ENCODE data around the gene AGBL5.

AGBL5 gene

GRCh38 chr2:27083410-27084296 lies 32.2 kb downstream of the AGBL5 start:
- H3K27ac ChIP-seq = no peak overlapping the region
- TF ChIP-seq, protein P1, sequence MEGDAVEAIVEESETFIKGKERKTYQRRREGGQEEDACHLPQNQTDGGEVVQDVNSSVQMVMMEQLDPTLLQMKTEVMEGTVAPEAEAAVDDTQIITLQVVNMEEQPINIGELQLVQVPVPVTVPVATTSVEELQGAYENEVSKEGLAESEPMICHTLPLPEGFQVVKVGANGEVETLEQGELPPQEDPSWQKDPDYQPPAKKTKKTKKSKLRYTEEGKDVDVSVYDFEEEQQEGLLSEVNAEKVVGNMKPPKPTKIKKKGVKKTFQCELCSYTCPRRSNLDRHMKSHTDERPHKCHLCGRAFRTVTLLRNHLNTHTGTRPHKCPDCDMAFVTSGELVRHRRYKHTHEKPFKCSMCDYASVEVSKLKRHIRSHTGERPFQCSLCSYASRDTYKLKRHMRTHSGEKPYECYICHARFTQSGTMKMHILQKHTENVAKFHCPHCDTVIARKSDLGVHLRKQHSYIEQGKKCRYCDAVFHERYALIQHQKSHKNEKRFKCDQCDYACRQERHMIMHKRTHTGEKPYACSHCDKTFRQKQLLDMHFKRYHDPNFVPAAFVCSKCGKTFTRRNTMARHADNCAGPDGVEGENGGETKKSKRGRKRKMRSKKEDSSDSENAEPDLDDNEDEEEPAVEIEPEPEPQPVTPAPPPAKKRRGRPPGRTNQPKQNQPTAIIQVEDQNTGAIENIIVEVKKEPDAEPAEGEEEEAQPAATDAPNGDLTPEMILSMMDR (IDR thresholded peaks at IDR 0.05) = no peak
- no peak for TF ChIP-seq ZFX (IDR thresholded peaks at IDR 0.05; ENCODE audit: borderline replicate concordance)

- peak overlapping the region; percentile 79; the same call in 1 of the 2 replicates for H3K27ac ChIP-seq
- TF ChIP-seq, protein P1 (IDR thresholded peaks at IDR 0.05) = no peak
- TF ChIP-seq ZFX (IDR thresholded peaks at IDR 0.05; ENCODE audit: borderline replicate concordance) = no peak
Observed at GRCh38 chr2:27084297-27085061, 33.0 kb downstream of the AGBL5 start.

- H3K27ac ChIP-seq = peak overlapping the region; percentile 79
- TF ChIP-seq, protein P1 (IDR thresholded peaks at IDR 0.05) = peak; percentile 60; the same call in 1 of the 2 replicates
- TF ChIP-seq ZFX (IDR thresholded peaks at IDR 0.05; ENCODE audit: borderline replicate concordance) = no peak
Observed at GRCh38 chr2:27085062-27085672, 33.7 kb downstream of the AGBL5 start.

GRCh38 chr2:27085673-27086089 lies 34.2 kb downstream of the AGBL5 start:
- peak overlapping the region; percentile 79 for H3K27ac ChIP-seq
- TF ChIP-seq, protein P1 (IDR thresholded peaks at IDR 0.05) = no peak; the same call in 1 of the 2 replicates
- no peak for TF ChIP-seq ZFX (IDR thresholded peaks at IDR 0.05; ENCODE audit: borderline replicate concordance)

DNA sequence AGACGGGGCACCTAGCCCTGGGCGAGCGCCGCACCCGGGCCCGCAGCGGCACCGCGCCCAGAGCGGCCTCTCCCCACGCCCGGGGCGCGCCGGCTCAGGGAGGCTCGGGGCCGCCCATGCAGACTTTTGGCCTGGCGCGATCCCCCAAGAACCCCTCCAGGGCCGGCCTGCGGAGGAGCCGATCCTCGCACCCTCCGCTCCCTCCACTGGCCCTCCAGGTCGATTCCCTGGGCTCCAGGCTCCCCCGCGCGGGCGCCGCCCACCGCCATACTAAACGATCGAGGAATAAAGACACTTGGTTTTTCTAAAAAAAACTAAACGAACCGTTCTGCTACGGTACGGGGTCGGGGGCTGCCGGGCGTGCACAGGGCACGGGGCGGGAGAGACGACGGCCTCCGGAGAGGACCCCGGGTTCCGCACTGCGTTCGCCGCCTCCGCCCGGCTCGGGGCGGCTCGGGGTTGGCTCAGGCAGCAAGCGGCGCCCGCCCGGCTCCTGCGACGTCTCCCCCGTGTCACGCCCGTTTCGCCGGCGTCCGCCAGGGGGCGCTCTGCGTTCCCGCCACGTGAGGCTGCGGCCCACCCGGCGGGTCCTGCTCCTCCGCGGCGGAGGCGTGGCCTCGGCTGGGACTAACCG lies 34.7 kb downstream of the AGBL5 start:
- peak overlapping the region; percentile 79 for H3K27ac ChIP-seq
- TF ChIP-seq, protein P1 (IDR thresholded peaks at IDR 0.05) = peak; percentile 93
- TF ChIP-seq ZFX (IDR thresholded peaks at IDR 0.05; ENCODE audit: borderline replicate concordance) = no peak

DNA sequence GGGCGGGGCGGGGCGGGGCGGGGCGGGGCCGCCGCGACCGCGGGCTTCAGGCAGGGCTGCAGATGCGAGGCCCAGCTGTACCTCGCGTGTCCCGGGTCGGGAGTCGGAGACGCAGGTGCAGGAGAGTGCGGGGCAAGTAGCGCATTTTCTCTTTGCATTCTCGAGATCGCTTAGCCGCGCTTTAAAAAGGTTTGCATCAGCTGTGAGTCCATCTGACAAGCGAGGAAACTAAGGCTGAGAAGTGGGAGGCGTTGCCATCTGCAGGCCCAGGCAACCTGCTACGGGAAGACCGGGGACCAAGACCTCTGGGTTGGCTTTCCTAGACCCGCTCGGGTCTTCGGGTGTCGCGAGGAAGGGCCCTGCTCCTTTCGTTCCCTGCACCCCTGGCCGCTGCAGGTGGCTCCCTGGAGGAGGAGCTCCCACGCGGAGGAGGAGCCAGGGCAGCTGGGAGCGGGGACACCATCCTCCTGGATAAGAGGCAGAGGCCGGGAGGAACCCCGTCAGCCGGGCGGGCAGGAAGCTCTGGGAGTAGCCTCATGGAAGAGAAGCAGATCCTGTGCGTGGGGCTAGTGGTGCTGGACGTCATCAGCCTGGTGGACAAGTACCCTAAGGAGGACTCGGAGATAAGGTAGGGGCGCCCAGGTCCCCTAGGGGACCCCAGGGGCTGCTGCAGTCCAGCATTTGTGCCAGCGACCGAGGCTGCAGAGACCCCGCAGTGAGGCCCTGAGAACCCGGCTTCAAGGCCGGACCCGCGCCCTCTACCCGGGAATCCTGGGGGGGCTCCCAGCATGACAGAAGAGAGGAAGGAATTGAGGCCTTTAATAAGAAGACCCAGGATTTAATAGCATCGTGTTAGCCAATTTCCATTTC lies 35.5 kb downstream of the AGBL5 start, which contains the start of gene KHK:
Gene KHK (plus strand): TSS at position 49 of the 870 bp plus-strand sequence. CDS start 488 bp downstream, at position 537.
- TF ChIP-seq, protein P1 (IDR thresholded peaks at IDR 0.05) = peak; percentile 57
- no peak for TF ChIP-seq ZFX (IDR thresholded peaks at IDR 0.05; ENCODE audit: borderline replicate concordance)
- H3K27ac ChIP-seq = peak within 1 kb of the TSS; percentile 79

All from 22Rv1 (cell line).